OCI-LY3 (cell line): Measurements from ENCODE around the gene SPESP1.

Experiments
- EZH2phosphoT487 ChIP-seq: fragments of 200-600 bp; shearing (Covaris generic); IDR thresholded peaks from 2 replicates; pipeline ENCODE4 v1.6.1; 2018; ENCODE audit warnings: antibody characterized with exemption, mixed run types, low read depth
- TF ChIP-seq, protein P1 (sequence below): fragments of 200-600, 300-600 bp; sonication (generic); IDR thresholded peaks from 2 replicates; pipeline ENCODE4 v1.5.1; 2014; ENCODE audit warnings: antibody characterized with exemption, low read length, low read depth

DNA sequence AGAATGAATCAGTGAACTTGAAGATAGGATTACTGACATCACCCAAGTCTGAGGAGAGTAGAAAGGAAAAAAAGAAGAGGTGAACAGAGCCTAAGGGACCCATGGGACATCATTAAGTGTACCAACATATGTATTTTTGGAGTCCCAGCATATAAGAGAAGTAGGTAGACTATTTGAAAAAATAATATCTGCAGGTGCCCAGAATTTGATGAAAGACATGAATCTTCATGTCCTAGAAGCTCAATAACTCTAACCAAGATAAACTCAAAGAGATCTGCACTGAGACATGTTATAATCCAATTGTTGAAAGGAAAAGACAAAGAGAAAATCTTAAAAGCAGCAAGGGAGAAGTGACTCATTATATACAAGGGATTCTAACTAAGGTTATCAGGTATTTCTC lies 39.0 kb downstream of the SPESP1 start:
- TF ChIP-seq, protein P1, sequence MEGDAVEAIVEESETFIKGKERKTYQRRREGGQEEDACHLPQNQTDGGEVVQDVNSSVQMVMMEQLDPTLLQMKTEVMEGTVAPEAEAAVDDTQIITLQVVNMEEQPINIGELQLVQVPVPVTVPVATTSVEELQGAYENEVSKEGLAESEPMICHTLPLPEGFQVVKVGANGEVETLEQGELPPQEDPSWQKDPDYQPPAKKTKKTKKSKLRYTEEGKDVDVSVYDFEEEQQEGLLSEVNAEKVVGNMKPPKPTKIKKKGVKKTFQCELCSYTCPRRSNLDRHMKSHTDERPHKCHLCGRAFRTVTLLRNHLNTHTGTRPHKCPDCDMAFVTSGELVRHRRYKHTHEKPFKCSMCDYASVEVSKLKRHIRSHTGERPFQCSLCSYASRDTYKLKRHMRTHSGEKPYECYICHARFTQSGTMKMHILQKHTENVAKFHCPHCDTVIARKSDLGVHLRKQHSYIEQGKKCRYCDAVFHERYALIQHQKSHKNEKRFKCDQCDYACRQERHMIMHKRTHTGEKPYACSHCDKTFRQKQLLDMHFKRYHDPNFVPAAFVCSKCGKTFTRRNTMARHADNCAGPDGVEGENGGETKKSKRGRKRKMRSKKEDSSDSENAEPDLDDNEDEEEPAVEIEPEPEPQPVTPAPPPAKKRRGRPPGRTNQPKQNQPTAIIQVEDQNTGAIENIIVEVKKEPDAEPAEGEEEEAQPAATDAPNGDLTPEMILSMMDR = no peak
- no peak for TF ChIP-seq EZH2phosphoT487
